ENCODE results near the gene LARP4B.

The LARP4B gene

GRCh38 chr10:822197-822596, 109.3 kb downstream of the LARP4B start:
- DNase-seq = no peak

GRCh38 chr10:821322-821721, 110.2 kb downstream of the LARP4B start:
- DNase-seq = no peak

GRCh38 chr10:819816-820215, 111.7 kb downstream of the LARP4B start:
- DNase-seq = no peak

- no peak for DNase-seq
Measured at GRCh38 chr10:819326-819725, 112.2 kb downstream of the LARP4B start.

GRCh38 chr10:818526-819220, 112.8 kb downstream of the LARP4B start:
- no peak for DNase-seq

- DNase-seq = no peak
Measured at GRCh38 chr10:818010-818409, 113.5 kb downstream of the LARP4B start.

- no peak for DNase-seq
Measured at GRCh38 chr10:817371-817770, 114.1 kb downstream of the LARP4B start.

- no peak for DNase-seq
Measured at GRCh38 chr10:816958-817357, 114.5 kb downstream of the LARP4B start.

- DNase-seq = no peak
Measured at GRCh38 chr10:816091-816477, 115.4 kb downstream of the LARP4B start.

GRCh38 chr10:815338-816090, 116.0 kb downstream of the LARP4B start:
- no peak for DNase-seq

GRCh38 chr10:814536-815302, 116.8 kb downstream of the LARP4B start:
- DNase-seq = no peak

GRCh38 chr10:813286-813685, 118.2 kb downstream of the LARP4B start:
- no peak for DNase-seq

GRCh38 chr10:812787-813186, 118.7 kb downstream of the LARP4B start:
- no peak for DNase-seq

- DNase-seq = no peak
Measured at GRCh38 chr10:811379-812175, 119.9 kb downstream of the LARP4B start.

- DNase-seq = no peak
Measured at GRCh38 chr10:810351-810846, 121.1 kb downstream of the LARP4B start.

GRCh38 chr10:809671-810350, 121.7 kb downstream of the LARP4B start:
- no peak for DNase-seq

- DNase-seq = no peak
Measured at GRCh38 chr10:807958-808353, 123.5 kb downstream of the LARP4B start.

GRCh38 chr10:807163-807957, 124.1 kb downstream of the LARP4B start:
- DNase-seq = no peak

GRCh38 chr10:806451-807162, 124.9 kb downstream of the LARP4B start:
- DNase-seq = no peak

GRCh38 chr10:805620-806305, 125.7 kb downstream of the LARP4B start:
- DNase-seq = no peak
